ENCODE measurements around the gene ACTN4. TPM values are rescaled to one million over a fixed set of nuclear protein-coding genes. Genes with fewer than 3 reads are reported as not detected.

Gene ACTN4
- total RNA-seq, 2 experiments from 2014 or later: 86.8 to 178 TPM

DNA sequence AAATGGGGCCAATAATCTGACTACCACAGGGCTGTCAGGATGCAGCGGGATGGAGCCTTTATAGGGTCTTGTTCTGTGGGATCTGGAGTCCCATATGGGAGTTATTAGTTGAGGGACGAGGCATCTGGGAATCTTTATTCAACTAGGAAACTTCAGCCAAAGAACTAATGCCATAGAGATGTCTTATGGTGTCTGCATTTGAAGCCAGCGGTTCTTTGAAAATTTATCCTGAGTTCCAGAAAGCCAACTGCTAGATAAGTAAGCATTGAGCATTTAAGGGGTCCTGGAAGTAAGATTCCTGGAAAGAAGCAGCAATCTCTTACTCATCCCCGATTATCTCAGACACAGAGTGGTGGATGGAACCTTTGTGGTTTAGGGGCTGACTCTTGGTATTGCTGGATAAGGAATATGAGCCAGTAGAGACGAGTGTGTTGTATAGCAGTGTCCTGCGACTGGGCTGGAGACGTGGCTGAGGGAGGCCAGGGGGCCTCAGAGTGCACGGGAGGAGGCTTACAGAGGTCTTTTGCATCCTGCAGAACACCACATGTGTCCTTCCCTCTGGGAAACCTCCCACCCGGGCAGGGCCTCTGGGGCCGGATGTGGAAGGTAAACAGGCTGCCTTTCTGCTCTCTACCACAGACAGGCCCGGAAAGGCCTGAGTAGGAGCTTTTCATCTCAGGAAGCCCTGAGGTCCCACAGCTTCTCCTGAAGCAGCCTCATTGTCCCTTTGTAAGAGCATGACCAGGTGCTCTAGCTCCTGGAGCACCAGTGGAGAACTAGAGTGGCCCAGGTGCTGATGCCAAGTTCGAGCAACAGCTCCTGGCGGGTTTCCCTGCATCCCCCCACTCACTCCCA is 28.8 kb downstream of the ACTN4 start:
- ChIA-PET CTCF (ENCODE audit: unreplicated experiment) (no interaction called here), POLR2A (no interaction called here)
- H3K4me1 ChIP-seq (ENCODE audit: insufficient read depth, low read length, poor library complexity, severe bottlenecking): peaks cover 18% of the 10 kb centered on the region
- TF ChIP-seq, protein P1, sequence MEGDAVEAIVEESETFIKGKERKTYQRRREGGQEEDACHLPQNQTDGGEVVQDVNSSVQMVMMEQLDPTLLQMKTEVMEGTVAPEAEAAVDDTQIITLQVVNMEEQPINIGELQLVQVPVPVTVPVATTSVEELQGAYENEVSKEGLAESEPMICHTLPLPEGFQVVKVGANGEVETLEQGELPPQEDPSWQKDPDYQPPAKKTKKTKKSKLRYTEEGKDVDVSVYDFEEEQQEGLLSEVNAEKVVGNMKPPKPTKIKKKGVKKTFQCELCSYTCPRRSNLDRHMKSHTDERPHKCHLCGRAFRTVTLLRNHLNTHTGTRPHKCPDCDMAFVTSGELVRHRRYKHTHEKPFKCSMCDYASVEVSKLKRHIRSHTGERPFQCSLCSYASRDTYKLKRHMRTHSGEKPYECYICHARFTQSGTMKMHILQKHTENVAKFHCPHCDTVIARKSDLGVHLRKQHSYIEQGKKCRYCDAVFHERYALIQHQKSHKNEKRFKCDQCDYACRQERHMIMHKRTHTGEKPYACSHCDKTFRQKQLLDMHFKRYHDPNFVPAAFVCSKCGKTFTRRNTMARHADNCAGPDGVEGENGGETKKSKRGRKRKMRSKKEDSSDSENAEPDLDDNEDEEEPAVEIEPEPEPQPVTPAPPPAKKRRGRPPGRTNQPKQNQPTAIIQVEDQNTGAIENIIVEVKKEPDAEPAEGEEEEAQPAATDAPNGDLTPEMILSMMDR (conservative IDR thresholded peaks at IDR 0.05; ENCODE audit: low read length): no peak
- no peak for TF ChIP-seq EZH2phosphoT487 (IDR thresholded peaks at IDR 0.05; ENCODE audit: borderline replicate concordance, low read depth, low read length)
- H3K4me2 ChIP-seq (ENCODE audit: low read length): peak overlapping the region; percentile 11; the same call in 1 of the 2 replicates
- intact Hi-C loops (cut with micrococcal nuclease; ENCODE audit: unreplicated experiment): no loop called here
- no peaks in the 10 kb centered on the region for H3K9me3 ChIP-seq (ENCODE audit: low read length)
- H3K27ac ChIP-seq (ENCODE audit: low read depth, low read length, poor library complexity, severe bottlenecking): no peak overlapping the region
- no peaks in the 10 kb centered on the region for H3K9me2 ChIP-seq (ENCODE audit: insufficient read depth, low read length)
- no peak overlapping the region for H2AFZ ChIP-seq (ENCODE audit: low read length)
- peaks cover 9% of the 10 kb centered on the region for H3K79me2 ChIP-seq (ENCODE audit: insufficient read depth, low read depth, low read length)
- DNase-seq (ENCODE audit: low spot score): peak; percentile 22
- H3K36me3 ChIP-seq (ENCODE audit: insufficient read depth, low read length): peaks cover 16% of the 10 kb centered on the region
- peaks cover 5% of the 10 kb centered on the region; the same call in 1 of the 2 replicates for H4K20me1 ChIP-seq (ENCODE audit: insufficient read depth, low read length)
- no TSS peak for BruUV-seq (replicated peaks)
- H3K4me3 ChIP-seq (ENCODE audit: low read depth, low read length, poor library complexity, severe bottlenecking): no peak overlapping the region

DNA sequence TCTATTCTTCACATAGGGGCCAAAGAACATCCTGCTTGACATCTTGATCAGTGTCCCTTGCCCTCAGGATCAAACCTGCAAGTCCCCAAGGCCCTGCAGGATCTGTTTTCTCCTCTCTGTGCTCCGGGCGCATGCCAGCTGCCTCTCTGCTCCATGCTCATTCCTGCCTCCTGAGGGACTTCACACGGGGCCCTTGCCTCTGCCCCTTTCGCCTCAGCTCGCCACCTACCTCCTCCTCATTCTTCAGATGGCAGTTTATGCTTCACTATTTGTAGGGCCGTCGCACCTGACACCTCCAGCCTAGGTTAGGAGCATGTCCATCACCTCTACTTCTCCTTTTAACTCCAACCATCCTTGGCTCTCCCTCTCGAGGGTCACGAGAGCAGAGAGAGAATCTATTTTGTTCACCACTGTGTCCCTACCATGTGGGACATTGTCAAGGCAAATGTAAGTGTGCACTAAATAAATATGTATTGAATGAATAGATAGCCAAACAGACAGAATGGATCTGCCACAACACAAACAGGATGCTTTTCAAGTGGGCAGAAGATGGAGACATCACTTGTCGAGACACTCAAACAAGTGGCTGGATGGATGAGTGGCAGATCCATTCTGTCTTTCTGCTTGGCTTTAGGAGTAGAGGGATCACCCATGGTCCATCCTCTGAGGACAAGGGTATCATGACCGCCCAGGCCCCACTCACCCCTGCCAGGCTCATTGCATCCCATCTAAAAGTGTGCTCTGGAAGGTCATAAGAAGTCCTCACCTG is 29.6 kb downstream of the ACTN4 start:
- H3K9me2 ChIP-seq (ENCODE audit: insufficient read depth, low read length): no peaks in the 10 kb centered on the region
- peaks cover 7% of the 10 kb centered on the region; the same call in 1 of the 2 replicates for H3K79me2 ChIP-seq (ENCODE audit: insufficient read depth, low read depth, low read length)
- intact Hi-C loops (cut with micrococcal nuclease; ENCODE audit: unreplicated experiment): no loop called here
- ChIA-PET CTCF (ENCODE audit: unreplicated experiment) (no interaction called here), POLR2A (interaction anchor here (0.6 kb wide), 1 partner anchor 80 kb away, joined by 4 read pairs; no protein-coding TSS in a partner anchor)
- TF ChIP-seq, protein P1 (conservative IDR thresholded peaks at IDR 0.05; ENCODE audit: low read length): no peak
- no peak for TF ChIP-seq EZH2phosphoT487 (IDR thresholded peaks at IDR 0.05; ENCODE audit: borderline replicate concordance, low read depth, low read length)
- BruUV-seq (replicated peaks): no TSS peak
- peak overlapping the region; percentile 11; the same call in 1 of the 2 replicates for H3K4me2 ChIP-seq (ENCODE audit: low read length)
- peaks cover 17% of the 10 kb centered on the region for H3K36me3 ChIP-seq (ENCODE audit: insufficient read depth, low read length)
- DNase-seq (ENCODE audit: low spot score): no peak
- no peak overlapping the region for H2AFZ ChIP-seq (ENCODE audit: low read length)
- H3K4me1 ChIP-seq (ENCODE audit: insufficient read depth, low read length, poor library complexity, severe bottlenecking): peaks cover 18% of the 10 kb centered on the region
- H3K27ac ChIP-seq (ENCODE audit: low read depth, low read length, poor library complexity, severe bottlenecking): no peak overlapping the region
- H3K9me3 ChIP-seq (ENCODE audit: low read length): no peaks in the 10 kb centered on the region
- H3K4me3 ChIP-seq (ENCODE audit: low read depth, low read length, poor library complexity, severe bottlenecking): no peak overlapping the region
- peaks cover 5% of the 10 kb centered on the region; the same call in 1 of the 2 replicates for H4K20me1 ChIP-seq (ENCODE audit: insufficient read depth, low read length)
